ENCODE data around the gene PATE1.

PATE1 gene

DNA sequence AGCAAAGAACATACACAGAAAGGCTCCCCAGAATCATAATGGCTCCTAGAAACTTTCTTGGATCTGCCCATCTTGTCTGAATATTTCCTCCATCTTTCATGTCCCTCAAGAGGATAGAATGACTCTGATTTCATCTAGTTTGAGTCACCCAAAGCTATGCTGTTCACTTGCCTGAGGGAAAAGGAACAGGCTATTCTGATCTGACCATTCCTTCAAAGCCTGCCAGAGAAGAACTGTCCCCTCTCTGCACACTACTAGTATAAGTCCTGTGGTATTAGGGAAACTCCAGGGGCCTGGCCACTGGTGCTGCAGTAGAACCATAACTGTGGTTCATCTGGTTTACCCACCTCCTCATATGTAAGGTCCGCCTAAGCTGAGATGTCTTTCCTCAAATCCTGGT lies 2.4 kb upstream of the PATE1 start:
- Histone ChIP-seq H3K9ac (ENCODE audit: low read depth, low read length) (no peak overlapping the region), H3K27ac (ENCODE audit: low read length) (no peak overlapping the region), H3K9me3 (ENCODE audit: insufficient read depth, low read length, severe bottlenecking) (no peaks in the 10 kb centered on the region), H3K27me3 (ENCODE audit: insufficient read depth, low read length, poor library complexity) (peaks cover 31% of the 10 kb centered on the region), H3K36me3 (ENCODE audit: insufficient read depth, low read length) (no peaks in the 10 kb centered on the region), H3K4me3 (ENCODE audit: low read depth in 1 of 2, low read length in 2 of 2) (no peak overlapping the region), H2AFZ (ENCODE audit: low read depth, low read length) (no peak overlapping the region), H3K4me2 (ENCODE audit: insufficient read depth, low read length) (no peak overlapping the region), H3K79me2 (ENCODE audit: insufficient read depth, low read length) (no peaks in the 10 kb centered on the region), H4K20me1 (ENCODE audit: insufficient read depth, low read length) (no peaks in the 10 kb centered on the region), H3K4me1 (ENCODE audit: insufficient read depth, low read length) (no peaks in the 10 kb centered on the region)
- DNase-seq (no peak), ATAC-seq (ENCODE audit: insufficient read depth, low read depth) (no peak)
- TF ChIP-seq, protein P1, sequence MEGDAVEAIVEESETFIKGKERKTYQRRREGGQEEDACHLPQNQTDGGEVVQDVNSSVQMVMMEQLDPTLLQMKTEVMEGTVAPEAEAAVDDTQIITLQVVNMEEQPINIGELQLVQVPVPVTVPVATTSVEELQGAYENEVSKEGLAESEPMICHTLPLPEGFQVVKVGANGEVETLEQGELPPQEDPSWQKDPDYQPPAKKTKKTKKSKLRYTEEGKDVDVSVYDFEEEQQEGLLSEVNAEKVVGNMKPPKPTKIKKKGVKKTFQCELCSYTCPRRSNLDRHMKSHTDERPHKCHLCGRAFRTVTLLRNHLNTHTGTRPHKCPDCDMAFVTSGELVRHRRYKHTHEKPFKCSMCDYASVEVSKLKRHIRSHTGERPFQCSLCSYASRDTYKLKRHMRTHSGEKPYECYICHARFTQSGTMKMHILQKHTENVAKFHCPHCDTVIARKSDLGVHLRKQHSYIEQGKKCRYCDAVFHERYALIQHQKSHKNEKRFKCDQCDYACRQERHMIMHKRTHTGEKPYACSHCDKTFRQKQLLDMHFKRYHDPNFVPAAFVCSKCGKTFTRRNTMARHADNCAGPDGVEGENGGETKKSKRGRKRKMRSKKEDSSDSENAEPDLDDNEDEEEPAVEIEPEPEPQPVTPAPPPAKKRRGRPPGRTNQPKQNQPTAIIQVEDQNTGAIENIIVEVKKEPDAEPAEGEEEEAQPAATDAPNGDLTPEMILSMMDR (IDR thresholded peaks at IDR 0.05; ENCODE audit: borderline replicate concordance, extremely low read depth, low read length, poor library complexity, severe bottlenecking): no peak
- no peak for TF ChIP-seq EZH2 (IDR thresholded peaks at IDR 0.05; ENCODE audit: borderline replicate concordance, low read depth, low read length, severe bottlenecking)

GRCh38 chr11:125750629-125751028 lies 4.5 kb downstream of the PATE1 start:
- no peak for ATAC-seq (ENCODE audit: insufficient read depth, low read depth)
- no peaks in the 10 kb centered on the region for H3K36me3 ChIP-seq (ENCODE audit: insufficient read depth, low read length)
- no peak overlapping the region for H3K9ac ChIP-seq (ENCODE audit: low read depth, low read length)
- peaks cover 40% of the 10 kb centered on the region for H3K27me3 ChIP-seq (ENCODE audit: insufficient read depth, low read length, poor library complexity)
- H3K4me1 ChIP-seq (ENCODE audit: insufficient read depth, low read length): no peaks in the 10 kb centered on the region
- H2AFZ ChIP-seq (ENCODE audit: low read depth, low read length): no peak overlapping the region
- H3K9me3 ChIP-seq (ENCODE audit: insufficient read depth, low read length, severe bottlenecking): no peaks in the 10 kb centered on the region
- no peak overlapping the region for H3K4me2 ChIP-seq (ENCODE audit: insufficient read depth, low read length)
- no peak overlapping the region for H3K27ac ChIP-seq (ENCODE audit: low read length)
- H3K4me3 ChIP-seq (ENCODE audit: low read depth in 1 of 2, low read length in 2 of 2): no peak overlapping the region
- TF ChIP-seq EZH2 (IDR thresholded peaks at IDR 0.05; ENCODE audit: borderline replicate concordance, low read depth, low read length, severe bottlenecking): no peak
- TF ChIP-seq, protein P1 (IDR thresholded peaks at IDR 0.05; ENCODE audit: borderline replicate concordance, extremely low read depth, low read length, poor library complexity, severe bottlenecking): peak; percentile 20
- DNase-seq: no peak
- no peaks in the 10 kb centered on the region for H4K20me1 ChIP-seq (ENCODE audit: insufficient read depth, low read length)
- H3K79me2 ChIP-seq (ENCODE audit: insufficient read depth, low read length): no peaks in the 10 kb centered on the region

DNA sequence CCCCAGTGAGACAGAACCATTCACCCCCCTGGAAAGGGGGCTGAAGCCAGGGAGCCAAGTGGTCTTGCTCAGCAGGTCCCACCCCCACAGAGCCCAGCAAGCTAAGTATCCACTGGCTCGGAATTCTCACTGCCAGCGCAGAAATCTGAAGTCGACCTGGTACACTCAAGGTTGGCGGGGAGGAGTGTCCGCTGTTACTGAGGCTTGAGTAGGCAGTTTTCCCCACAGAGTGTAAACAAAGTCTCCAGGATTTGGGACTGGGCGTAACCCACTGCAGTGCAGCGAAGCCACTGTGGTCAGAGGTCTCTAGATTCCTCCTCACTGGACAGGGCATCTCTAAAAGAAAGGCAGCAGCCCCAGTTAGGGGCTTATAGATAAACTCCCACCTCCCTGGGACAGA lies 10.0 kb downstream of the PATE1 start:
- H4K20me1 ChIP-seq (ENCODE audit: insufficient read depth, low read length): no peaks in the 10 kb centered on the region
- ATAC-seq (ENCODE audit: insufficient read depth, low read depth) (no peak), DNase-seq (no peak)
- peaks cover 10% of the 10 kb centered on the region for H3K27me3 ChIP-seq (ENCODE audit: insufficient read depth, low read length, poor library complexity)
- H3K4me1 ChIP-seq (ENCODE audit: insufficient read depth, low read length): no peaks in the 10 kb centered on the region
- H3K9ac ChIP-seq (ENCODE audit: low read depth, low read length): no peak overlapping the region
- no peak overlapping the region for H3K27ac ChIP-seq (ENCODE audit: low read length)
- H3K4me2 ChIP-seq (ENCODE audit: insufficient read depth, low read length): no peak overlapping the region
- H2AFZ ChIP-seq (ENCODE audit: low read depth, low read length): no peak overlapping the region
- no peaks in the 10 kb centered on the region for H3K36me3 ChIP-seq (ENCODE audit: insufficient read depth, low read length)
- no peaks in the 10 kb centered on the region for H3K79me2 ChIP-seq (ENCODE audit: insufficient read depth, low read length)
- no peak overlapping the region for H3K4me3 ChIP-seq (ENCODE audit: low read depth in 1 of 2, low read length in 2 of 2)
- TF ChIP-seq, protein P1 (IDR thresholded peaks at IDR 0.05; ENCODE audit: borderline replicate concordance, extremely low read depth, low read length, poor library complexity, severe bottlenecking): no peak
- no peak for TF ChIP-seq EZH2 (IDR thresholded peaks at IDR 0.05; ENCODE audit: borderline replicate concordance, low read depth, low read length, severe bottlenecking)
- H3K9me3 ChIP-seq (ENCODE audit: insufficient read depth, low read length, severe bottlenecking): no peaks in the 10 kb centered on the region

GRCh38 chr11:125762445-125762844 lies 16.4 kb downstream of the PATE1 start:
- H3K27ac ChIP-seq (ENCODE audit: low read length): no peak overlapping the region
- DNase-seq (no peak), ATAC-seq (ENCODE audit: insufficient read depth, low read depth) (no peak)
- no peak overlapping the region for H3K4me2 ChIP-seq (ENCODE audit: insufficient read depth, low read length)
- TF ChIP-seq EZH2 (IDR thresholded peaks at IDR 0.05; ENCODE audit: borderline replicate concordance, low read depth, low read length, severe bottlenecking): no peak
- TF ChIP-seq, protein P1 (IDR thresholded peaks at IDR 0.05; ENCODE audit: borderline replicate concordance, extremely low read depth, low read length, poor library complexity, severe bottlenecking): no peak
- no peaks in the 10 kb centered on the region for H3K4me1 ChIP-seq (ENCODE audit: insufficient read depth, low read length)
- no peaks in the 10 kb centered on the region for H3K79me2 ChIP-seq (ENCODE audit: insufficient read depth, low read length)
- H3K36me3 ChIP-seq (ENCODE audit: insufficient read depth, low read length): no peaks in the 10 kb centered on the region
- H3K9me3 ChIP-seq (ENCODE audit: insufficient read depth, low read length, severe bottlenecking): no peaks in the 10 kb centered on the region
- no peak overlapping the region for H2AFZ ChIP-seq (ENCODE audit: low read depth, low read length)
- no peak overlapping the region for H3K4me3 ChIP-seq (ENCODE audit: low read depth in 1 of 2, low read length in 2 of 2)
- H4K20me1 ChIP-seq (ENCODE audit: insufficient read depth, low read length): no peaks in the 10 kb centered on the region
- H3K9ac ChIP-seq (ENCODE audit: low read depth, low read length): no peak overlapping the region
- peaks cover 26% of the 10 kb centered on the region for H3K27me3 ChIP-seq (ENCODE audit: insufficient read depth, low read length, poor library complexity)

Measured in DND-41 (cell line).